ELF-1 (cell line): ENCODE measurements around the gene GDPD4.

Experiments
- DNase-seq: peaks from one replicate; pipeline ENCODE4 v3.0.0-alpha.2; 2016; ENCODE audit warnings: low read depth, low spot score

Gene GDPD4

DNA sequence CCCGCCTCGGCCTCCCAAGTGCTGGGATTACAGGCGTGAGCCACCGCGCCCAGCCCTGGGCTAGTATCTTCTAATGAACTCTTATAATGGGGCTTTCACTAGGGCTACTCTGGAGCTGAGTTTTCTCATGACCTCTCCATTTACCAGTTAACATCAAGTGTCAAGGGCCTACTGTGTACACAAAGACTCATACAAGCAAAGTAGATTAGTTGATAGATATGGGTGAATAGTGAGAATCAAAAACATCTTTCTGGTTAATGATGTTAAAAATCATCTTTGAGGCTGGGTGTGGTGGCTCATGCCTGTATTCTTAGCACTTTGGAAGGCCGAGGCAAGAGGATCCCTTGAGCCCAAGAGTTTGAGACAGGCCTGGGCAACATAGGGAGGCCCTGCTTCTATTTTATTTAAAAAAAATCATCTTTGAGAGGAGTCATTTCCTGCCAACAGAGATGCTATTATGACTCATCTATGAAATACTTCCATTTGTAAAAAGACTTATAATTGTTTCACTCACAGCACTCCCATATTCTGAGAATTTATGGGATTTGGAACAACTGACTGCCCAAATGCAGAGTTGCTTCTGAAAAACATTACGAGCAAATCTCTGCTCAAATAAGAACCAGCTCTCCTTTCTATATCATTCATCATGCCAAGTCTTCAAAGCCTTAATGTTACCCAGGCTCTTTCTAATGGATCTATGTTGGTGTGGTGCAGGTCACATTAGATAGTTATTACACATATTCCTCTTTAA, 57.0 kb downstream of the GDPD4 start:
- no peak for DNase-seq

GRCh38 chr11:77236901-77237300, 64.6 kb downstream of the GDPD4 start:
- no peak for DNase-seq

DNA sequence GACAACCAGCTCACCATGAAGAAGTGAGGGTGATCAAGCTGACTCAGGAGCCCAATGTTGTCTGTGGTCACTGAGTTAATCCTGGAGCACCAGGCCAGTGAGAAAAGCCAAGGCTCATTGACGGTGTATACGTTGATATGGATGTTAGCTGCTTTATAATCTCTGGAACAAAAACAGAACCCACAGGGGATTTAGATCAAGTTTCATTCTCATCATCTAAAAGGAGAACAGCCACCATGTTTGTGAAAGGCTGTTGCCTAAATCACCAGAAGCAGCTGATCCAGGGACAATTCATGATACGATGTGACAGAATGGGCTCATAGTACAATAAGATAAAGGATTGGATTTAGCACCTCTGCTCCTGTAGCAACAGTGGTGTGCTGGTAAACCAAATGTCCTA, 68.5 kb downstream of the GDPD4 start:
- DNase-seq: no peak

- DNase-seq: no peak
Measured at GRCh38 chr11:77232242-77232641, 69.2 kb downstream of the GDPD4 start.

GRCh38 chr11:77231800-77232199, 69.7 kb downstream of the GDPD4 start:
- no peak for DNase-seq

- DNase-seq: no peak
Measured at GRCh38 chr11:77230878-77231605, 70.4 kb downstream of the GDPD4 start.

DNA sequence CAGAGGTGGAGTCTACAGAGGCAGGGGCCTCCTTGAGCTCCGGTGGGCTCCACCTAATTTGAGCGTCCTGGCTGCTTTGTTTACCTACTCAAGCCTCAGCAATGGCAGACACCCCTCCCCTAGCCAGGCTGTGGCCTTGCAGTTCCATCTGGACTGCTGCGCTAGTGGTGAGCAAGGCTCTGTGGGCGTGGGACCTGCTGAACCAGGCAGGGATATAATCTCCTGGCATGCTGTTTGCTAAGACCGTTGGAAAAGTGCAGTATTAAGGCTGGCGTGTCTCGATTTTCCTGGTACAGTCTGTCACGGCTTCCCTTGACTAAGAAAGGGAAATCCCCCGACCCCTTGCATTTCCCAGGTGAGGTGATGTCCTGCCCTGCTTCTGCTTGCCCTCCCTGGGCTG, 77.7 kb downstream of the GDPD4 start:
- no peak for DNase-seq

DNA sequence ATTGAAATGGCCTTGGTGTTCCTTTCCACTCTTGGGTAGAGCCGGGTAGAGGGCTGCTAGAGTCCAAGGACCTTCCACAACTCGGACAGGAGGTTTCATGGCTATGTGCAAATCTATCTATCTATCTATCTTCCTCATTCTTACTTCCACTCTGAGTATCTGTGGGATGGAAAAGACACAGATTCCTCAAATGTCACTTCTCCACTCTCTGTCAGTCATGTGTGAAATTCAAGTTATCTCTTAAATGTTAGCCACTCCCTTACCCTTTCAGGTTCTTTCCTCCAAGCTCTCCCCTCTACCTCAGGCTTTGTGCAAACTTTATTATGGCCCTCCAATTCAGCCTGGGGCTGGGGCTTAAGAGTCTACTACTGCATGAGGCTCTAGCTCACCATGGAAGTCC, 84.3 kb downstream of the GDPD4 start:
- no peak for DNase-seq

DNA sequence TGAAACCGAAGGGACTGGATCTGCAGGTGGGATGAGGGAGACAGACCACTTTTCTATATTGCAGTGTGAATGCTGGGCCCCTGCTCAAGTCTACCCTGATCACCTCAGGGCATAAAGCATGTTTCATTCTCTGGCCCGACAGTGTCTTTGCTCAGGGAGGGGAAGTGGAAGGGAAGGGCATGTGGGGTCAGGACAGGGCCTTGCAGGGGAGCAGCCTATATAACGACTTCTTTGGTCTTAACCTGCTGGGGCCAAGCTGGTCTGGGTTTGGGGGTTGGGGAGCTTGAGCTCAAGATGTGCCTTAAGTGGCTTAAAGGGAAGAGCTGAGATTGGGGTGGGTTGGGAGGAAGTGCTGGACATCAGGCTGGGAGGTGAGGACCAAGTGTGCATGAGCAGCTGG, 86.4 kb downstream of the GDPD4 start:
- no peak for DNase-seq

- DNase-seq: no peak
Measured at GRCh38 chr11:77214557-77214956, 86.9 kb downstream of the GDPD4 start.

DNA sequence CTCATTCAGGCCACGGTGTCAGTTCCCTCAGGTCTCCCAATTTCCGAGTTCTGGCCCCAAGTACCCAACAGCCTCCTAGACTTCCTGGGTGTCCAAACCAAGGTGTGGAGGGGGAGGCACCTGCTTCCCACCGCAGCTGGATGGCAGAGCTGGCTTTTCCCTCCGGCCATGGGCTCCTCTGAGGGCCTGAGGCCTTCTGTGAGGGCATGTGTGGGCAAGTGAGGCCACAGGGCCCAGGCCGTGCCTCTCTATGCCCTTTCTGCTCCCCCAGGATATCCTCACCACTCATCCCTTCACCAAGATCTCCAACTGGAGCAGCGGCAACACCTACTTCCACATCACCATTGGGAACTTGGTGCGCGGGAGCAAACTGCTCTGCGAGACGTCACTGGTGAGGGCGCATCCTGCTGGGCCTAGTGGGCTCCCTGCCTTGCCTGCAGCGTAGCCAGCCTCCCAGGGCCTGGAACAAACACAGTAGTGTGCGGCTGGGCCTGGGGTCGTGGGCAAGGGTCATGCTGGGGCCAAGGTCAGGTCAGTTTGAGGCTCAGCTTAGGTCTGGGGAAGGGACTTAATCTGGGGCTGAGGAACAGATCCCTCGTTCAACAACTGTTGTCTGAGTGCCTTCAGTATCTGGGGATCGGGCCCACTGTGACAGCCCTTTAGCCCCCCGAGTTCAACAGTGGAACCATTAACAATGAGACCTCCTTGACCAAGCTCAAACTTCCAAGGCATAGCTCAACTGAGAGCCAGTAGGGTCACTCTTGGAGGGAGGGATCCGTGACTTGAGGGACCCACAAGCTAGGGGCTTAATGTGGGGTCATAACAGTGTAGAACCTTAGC, 87.7 kb downstream of the GDPD4 start:
- DNase-seq: no peak

DNA sequence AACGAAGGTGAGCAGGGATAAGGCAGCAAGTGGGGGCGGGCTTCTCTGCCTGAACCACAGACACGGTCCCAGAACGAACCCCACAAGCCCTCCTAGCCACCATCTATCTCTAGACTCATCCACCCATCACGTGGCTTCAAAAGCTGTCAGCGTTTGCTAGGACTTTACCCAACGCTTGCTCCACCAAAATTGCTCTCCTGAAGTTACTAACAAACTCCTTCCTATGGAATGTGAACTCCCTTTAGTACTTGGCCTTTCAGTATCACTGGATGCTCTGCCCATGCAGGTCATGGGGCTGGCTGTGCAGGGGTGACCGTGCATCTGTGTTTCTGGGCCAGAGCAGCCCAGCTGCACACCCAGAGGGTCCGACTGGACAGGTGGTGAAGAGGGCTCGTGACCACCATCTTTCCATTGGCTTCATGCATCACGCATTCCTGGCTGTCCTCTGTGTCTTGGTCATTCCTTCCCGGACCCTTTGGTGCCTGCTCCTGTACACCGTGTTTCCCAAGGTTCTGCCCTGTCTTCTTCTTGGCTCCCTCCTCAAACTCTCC, 88.4 kb downstream of the GDPD4 start:
- no peak for DNase-seq

GRCh38 chr11:77212314-77213007, 89.0 kb downstream of the GDPD4 start:
- no peak for DNase-seq

DNA sequence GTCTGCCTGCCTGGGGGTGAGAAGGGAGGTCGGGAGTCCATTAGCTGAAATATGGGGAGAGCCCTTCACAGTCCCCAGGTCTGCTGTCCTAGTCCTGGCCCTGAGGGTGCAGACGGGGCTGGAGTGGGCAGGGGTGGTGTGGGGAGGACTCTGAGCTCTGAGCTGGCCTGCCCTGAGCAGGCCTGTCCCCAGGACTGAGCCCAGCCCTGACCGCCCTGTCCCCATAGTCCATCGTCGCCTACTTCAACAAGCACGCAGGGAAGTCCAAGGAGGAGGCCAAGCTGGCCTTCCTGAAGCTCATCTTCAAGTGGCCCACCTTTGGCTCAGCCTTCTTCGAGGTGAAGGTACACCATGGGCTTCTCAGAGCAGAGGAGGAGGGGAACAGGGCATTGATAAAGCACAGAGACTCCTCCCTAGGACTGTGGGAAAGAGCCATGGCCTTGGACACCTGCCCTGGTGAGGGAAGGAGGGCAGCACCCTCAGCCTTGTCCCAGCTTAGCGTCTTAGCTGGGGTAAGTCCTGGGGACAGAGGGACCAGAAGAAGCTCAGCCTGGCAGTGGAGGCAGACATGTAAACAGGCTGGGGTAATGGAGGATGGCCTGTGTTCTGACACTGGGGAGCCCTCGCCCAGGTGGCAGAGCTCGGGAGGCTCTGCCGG, 89.8 kb downstream of the GDPD4 start:
- DNase-seq: no peak

- no peak for DNase-seq
Measured at GRCh38 chr11:77211040-77211451, 90.4 kb downstream of the GDPD4 start.

- DNase-seq: no peak
Measured at GRCh38 chr11:77209663-77210062, 91.8 kb downstream of the GDPD4 start.

DNA sequence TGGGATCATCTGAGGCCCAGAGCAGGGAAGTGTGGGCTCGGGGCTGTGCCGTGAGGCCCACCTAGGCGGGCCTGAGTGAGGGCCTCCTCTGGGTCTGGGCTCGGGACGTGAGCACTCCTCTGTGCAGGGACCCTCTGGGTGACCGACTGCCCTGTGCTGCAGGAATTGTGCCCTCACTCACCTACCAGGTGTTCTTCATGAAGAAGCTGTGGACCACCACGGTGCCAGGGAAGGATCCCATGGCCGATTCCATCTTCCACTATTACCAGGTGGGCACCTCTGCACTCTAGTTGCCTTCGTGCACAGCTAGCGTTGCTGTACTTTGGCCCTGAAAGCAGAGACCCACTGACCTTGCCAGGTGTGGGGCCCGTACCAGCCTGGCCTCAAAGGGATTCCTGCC, 93.0 kb downstream of the GDPD4 start:
- no peak for DNase-seq

DNA sequence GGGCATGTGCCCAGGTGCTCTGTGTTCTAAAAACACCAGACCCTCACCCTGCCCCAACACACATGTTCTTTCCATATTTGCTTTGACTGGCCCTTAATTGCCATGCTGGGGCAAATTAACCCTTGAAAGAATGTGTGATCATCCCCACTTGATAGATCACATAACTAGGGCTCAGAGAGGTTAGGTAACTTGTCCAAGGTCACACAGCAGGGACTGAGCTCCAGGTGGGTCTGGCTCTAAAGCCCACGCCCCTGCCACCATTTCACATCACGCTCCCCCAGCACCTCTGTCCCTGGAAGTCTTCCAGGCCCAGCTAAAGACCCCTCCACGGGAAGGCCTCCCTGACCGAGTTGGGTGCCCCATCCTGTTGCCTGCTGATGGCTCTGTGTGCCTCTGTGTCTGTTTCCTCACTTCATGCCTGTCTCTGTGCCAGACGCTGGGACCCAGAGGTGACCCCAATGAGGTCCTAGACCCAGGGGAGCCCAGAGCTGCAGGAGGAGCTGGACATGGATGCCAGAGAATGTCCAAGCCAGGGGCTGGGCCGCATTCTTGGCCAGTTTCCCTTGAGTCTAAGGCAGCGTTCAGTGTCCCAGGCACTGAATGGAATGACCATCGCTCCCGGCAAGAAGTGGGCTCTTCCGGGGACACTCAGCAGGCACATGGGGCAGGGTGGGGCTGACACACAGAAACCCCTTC, 93.7 kb downstream of the GDPD4 start:
- DNase-seq: no peak

DNA sequence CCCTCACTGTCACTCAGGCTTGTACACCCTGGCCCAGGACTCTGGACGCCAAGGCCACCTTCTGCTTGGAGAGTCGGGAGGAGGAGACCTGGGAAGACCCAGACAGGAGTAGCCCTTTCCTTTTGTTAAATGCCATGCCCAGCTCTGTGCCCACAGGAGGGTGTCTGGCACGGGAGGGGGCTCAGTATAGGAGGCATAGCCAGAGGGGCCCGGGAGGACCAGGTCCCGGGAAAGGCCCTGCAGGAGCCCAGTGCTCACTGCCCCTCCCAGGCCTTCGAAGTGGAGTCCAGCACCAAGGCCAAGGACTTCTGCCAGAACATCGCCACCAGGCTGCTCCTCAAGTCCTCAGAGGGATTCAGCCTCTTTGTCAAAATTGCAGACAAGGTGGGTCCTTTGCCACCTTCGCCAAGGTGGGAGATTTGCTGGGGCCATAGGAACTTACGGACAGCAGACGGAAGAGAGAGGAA, 94.4 kb downstream of the GDPD4 start:
- DNase-seq: no peak
